ENCODE measurements around the gene CPNE1. TPM values are rescaled to one million over a fixed set of nuclear protein-coding genes. Genes with fewer than 3 reads are reported as not detected.
"Not testable (repeated sequence)": the region's sequence is repeated elsewhere in the genome, so short reads cannot be mapped to it uniquely, and the experiment has no call there.

Gene CPNE1
- polyA plus RNA-seq, 4 donors: 156 to 222 (median 190) TPM

DNA sequence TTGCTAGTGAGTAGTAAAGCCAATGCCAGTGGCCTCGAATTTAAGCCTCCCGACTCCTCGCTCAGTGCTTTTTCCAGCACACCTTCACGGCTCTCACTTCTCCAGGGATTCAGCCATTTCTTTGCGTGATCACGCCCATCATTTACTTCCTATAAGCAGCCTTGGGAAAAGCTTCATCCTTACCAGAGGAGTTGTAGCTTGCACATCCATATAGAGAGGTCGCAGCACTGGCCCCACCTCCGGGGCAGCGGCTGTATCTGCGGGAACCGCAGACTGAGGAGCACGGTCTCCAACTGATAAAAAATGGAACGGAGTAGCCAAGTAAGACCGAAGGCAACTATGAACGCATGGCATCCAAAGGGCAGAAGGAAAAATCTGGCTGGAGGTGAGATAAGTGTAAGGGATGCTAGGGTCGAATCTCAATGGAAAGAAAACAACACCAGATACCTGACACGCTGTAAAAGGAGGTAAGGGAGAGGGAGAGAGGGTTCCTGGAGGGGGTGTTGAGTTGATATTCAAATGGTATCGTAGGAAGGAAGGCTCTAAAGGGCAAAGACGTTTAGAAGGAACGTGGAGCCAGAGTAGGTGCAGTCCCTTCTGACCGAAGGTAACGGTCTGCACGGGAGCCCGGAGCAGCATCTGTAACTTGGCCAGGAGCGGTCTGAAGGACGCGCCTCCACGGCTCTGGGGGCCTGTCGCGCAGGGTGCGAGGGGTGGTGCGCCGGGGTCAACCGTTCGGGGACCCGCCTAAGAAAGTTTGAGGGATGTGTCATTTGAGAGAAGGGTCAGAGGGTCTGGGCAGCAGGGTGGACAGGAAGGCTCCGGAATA is 33.8 kb upstream of the CPNE1 start:
- peak in 1 of 4 donors; percentile 8 for DNase-seq (ENCODE audit: low read depth in 4 of 4, low spot score in 3 of 4)

DNA sequence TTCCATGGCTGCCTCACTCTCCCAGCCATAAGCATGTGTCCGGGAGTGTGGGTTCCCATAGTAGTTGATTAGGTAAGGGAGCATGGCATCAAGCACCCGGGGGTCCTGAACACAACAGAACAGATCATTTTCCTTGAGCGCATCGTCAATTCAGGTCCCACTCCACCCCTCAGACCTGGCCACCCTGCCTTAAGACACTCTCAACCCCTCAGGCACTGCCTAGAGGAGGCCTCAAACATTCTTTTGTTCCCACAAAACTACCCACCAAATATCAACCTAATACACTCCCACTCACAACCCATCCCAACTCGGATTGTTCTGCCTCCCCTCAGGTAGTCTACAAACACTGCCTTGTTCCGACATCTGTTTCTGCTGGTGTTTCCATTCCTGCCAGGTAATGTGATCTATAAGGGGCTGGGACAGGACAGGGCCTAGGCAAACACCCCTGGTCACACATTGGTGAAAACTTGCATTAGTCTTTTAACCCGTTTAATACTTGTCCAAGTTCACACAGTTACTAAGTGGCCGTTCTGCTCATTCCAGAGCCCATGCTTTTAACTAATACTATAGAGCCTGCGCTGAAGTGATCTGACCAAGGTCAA is 33.1 kb upstream of the CPNE1 start:
- DNase-seq (ENCODE audit: low read depth in 4 of 4, low spot score in 3 of 4): no peak

DNA sequence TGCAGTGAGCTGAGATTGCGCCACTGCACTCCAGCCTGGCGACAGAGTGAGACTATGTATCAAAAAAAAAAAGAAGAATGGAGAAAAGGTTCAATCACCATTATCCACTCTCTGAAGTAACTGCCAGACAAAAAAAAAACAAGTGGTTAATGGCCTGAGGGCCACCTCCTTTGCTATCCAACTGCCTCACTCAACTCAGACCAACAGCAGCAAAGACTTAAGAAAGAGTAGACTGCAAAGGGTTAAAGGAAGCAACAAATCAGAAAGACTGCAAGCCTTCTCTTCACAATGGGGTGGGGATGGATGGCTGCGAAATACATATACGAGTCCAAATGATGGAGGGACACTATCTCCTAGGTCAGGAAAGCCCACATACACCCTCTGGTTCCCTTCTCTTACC is 31.3 kb upstream of the CPNE1 start:
- DNase-seq (ENCODE audit: low read depth in 4 of 4, low spot score in 3 of 4): no peak

DNA sequence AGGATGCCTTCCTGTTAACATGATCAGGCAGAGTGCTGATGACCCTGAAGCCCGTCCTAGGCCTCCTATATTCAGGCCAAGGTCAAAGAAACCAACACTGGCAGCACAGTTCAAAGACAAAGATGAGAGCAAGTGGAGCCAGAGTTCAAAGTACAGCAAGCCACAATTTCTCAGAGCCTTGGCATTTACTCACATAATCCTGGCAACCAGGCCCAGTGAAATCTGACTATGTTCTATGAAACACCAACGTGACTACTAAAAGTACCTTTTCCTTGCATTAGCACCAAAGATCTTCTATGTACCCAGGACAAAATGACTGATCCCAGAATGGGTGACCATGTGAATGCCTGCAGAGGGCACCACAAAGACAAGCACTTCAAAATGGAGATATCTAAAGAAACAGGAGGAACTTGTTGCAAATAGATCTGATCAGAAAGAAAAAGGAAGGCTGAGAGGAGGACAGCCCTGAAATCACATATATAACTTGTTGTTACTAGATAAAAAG is 30.6 kb upstream of the CPNE1 start:
- DNase-seq (ENCODE audit: low read depth in 4 of 4, low spot score in 3 of 4): no peak

DNA sequence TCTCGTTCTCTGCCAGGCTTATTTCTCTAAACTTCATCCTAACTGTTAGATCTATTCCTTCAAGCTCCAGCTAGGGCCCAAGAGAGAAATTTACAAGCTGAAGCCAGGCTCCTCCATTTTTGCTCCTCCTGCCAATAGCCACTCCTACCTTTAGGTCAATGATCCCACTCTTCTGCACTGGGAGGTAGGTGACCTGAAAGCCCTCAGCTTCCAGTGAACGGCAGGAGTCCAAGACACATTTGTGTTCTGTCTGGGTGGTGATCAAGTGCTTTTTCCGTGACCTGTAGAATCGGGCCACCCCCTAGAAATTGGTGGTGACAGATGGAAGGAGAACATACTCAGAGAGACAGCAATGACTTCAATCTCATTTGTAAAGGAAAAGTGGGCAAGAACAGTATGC is 25.6 kb upstream of the CPNE1 start:
- DNase-seq (ENCODE audit: low read depth in 4 of 4, low spot score in 3 of 4): no peak

DNA sequence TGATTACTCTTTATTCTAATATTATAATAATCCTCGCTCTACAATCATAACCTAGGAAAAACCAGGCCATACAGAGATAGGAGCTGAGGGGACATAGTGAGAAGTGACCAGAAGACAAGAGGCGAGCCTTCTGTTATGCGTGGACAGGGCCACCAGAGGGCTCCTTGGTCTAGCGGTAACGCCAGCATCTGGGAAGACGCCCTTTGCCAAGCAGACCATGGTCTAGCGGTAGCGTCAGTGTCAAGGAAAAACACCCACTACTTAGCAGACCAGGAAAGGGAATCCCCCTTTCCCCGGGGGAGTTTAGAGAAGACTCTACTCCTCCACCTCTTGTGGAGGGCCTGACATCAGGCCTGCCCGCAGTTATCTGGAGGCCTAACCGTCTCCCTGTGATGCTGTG is 22.2 kb upstream of the CPNE1 start:
- DNase-seq (ENCODE audit: low read depth in 4 of 4, low spot score in 3 of 4): not testable (repeated sequence)

DNA sequence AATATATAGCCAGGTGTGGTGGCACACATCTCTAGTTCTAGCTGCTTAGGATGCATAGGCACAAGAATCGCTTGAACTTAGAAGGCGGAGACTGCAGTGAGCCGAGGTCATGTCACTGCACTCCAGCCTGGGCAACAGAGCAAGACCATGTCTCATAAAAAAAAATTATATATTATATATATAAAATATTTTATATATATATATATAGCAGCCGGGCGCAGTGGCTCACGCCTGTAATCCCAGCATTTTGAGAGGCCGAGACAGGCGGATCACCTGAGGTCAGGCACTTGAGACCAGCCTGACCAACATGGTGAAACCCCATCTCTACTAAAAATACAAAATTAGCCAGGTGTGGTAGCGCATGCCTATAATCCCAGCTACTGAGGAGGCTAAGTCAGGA is 20.7 kb upstream of the CPNE1 start:
- not testable (repeated sequence) for DNase-seq (ENCODE audit: low read depth in 4 of 4, low spot score in 3 of 4)

DNA sequence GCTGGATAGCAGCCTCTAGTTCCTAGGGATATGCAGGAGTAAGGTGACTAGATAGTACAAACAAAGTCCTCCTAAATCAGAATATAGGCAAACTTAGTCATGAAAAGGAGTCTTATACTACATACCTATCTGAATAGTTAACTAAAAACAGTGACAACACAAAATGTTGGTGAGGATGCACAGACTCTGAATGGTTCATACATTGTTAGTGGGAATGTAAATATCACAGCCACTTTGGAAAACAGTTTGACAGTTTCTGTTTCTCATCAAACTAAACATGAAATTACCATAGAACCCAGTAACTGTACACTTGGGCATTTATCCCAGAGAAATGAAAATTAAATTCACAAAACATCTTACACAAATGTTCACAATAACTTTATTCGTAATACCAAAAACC is 17.3 kb upstream of the CPNE1 start:
- no peak for DNase-seq (ENCODE audit: low read depth in 4 of 4, low spot score in 3 of 4)

DNA sequence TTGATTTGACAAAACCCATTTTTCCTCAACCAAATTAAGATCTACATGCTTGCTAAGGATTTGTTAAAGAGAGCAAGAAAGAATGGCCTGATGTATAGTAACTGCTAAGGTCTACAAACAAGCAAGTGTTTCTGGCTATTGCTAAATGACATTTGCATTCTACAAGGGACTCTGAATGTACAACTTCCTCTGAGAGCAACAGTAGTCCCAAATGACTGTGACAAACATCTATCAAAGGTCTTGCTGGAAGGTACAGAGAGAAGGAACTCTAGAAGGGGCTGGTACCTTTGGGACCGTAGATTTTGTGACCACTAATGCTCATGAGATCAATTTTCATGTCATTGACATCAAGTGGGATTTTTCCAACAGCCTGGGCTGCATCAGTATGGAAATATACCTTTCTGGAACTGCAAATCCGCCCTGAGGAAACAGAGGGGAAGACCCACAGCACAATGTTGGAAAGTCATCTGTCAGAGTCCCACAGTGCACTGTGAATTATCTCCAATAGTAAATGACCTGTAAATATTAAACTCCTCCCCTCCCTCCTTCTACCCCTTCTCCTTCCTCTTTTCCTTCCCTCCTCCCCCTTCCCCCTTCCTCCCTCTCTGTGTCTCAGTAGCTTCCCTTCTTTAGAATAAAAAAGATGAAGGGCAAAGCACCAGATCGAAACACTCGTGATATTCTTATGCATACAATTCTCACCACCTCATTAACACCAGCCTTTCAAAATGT is 15.9 kb upstream of the CPNE1 start:
- no peak for DNase-seq (ENCODE audit: low read depth in 4 of 4, low spot score in 3 of 4)

DNA sequence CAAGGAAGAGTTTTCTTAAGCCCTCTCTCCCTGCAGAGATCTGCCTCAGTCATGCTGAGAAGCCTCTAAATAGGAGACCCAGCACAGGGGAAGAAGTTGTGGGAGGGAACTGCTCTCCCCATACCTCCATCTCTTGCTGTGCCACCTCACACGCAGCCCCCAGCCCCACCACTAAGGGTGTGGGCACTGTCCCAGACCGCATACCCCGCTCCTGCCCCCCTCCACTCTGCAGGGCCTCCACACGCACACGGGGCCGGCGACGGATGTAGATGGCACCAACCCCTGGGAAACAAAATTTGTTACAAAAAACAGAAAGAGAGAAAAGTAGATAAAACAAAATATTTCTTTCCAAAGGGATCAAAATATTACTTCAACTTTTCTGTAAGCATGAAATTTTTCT is 10.2 kb upstream of the CPNE1 start:
- no peak for DNase-seq (ENCODE audit: low read depth in 4 of 4, low spot score in 3 of 4)

DNA sequence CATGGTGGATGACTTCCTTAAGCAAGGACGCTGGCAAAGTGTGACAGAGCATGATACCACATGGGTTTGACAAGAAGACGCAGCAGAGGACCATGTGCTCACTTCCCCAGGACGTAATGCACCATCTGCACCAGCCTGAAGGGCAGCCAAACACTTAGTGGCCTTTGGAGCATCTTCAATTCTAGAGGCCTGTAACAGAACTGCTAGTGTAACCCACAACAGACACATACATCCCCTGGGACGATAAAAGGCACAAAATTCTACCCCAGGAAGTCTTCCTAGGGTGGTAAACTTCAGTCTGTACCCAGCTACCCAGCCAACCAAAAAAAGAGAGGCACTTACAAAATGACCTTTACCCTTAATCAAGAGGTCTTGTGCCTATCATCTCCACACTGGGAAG is 9.2 kb upstream of the CPNE1 start:
- no peak for DNase-seq (ENCODE audit: low read depth in 4 of 4, low spot score in 3 of 4)

DNA sequence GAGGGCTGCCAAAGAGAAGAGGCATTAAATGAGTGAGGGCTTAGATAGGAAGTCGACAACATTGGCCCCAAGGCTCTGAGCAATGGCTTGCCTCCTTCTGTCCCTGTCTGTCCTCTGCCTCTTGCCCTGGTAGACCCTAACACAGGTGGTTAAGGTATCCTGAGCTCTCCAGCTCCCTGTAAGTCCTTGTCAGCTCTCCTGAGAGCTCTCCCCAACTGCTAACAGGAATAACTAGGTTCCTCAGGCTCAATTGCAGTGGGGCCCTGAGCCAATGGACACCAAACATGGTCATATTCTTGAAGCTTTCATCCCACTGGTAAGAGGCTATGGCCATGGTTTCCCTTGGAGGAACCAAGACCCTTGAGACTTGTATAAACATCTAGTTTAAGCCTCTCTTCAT is 5.0 kb upstream of the CPNE1 start:
- no peak for DNase-seq (ENCODE audit: low read depth in 4 of 4, low spot score in 3 of 4)

DNA sequence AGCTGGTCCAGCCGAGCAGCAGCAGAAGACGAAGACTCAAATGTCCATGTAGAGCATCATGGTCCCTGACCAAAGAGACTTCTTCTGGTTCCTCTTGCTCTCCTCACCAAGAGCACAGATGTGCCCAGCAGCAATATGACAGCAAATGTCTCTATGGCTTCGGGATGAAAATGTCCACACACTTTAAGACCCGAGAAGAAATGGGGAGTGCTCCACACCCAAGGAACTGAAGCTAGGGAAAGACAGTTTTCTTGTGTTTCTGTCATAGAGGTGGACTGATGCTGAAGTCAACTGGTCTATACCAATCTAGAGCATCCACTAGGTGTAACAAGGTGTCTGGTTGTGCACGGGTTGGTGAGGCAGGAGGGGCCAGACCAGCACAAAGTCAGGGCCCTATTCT is 4.5 kb upstream of the CPNE1 start:
- no peak for DNase-seq (ENCODE audit: low read depth in 4 of 4, low spot score in 3 of 4)

DNA sequence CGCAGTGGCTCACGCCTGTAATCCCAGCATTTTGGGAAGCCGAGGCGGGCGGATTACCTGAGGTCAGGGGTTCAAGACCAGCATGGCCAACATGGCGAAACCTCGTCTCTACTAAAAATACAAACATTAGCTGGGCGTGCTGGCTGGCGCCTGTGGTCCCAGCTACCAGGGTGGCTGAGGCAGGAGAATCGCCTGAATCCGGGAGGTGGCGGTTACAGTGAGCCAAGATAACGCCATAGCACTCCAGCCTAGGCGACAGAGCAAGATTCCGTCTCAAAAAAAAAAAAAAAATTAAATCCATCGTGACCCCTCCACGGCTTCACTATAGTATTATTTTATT is 1.2 kb upstream of the CPNE1 start:
- DNase-seq (ENCODE audit: low read depth in 4 of 4, low spot score in 3 of 4): no peak

DNA sequence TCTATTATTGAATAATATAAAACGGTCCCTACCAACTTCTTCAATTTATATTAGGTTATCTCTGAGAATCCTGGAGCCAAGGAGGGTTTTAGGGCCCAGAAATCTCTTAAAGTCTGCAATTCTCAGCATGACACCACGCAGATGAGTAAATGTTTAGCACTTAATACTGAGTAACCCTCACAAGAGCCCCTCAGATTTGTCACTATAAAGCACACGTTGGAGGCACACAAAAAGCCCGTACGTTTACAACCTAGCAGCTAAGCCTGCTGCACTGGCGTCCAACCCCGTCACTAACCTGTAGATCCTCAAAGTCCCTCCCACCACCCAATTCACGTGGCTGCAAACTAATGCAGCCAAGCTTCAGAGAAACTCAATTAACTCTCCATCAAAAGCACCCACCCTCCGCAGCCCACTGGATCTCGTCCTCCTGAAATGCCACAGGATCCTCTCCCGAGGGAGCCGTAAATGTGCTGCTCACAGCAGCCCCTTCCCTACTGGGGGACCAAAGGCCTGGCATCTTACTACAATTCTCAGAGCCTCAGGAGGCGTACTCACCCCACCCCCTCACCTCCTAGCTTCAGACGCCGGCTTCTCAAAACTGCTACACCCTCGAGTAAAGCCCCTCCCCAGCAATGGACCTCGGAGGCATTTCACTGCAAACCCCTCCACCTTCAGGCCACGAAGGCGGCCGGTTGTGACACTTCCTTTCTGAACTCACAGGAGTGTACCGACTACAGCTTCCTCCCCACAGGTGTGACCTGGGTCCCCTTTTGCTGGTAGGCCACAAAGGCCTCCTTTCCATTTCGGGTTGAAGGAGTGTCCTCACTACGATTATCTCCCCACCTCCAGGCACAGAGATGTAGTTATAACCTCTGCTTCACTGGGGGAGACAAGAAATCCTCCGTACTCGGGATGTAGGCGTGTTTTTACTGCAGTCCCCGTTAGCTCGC is 909 bp downstream of the CPNE1 start:
- peak; percentile 35 to 58 (median 38) for DNase-seq (ENCODE audit: low read depth in 4 of 4, low spot score in 3 of 4)

DNA sequence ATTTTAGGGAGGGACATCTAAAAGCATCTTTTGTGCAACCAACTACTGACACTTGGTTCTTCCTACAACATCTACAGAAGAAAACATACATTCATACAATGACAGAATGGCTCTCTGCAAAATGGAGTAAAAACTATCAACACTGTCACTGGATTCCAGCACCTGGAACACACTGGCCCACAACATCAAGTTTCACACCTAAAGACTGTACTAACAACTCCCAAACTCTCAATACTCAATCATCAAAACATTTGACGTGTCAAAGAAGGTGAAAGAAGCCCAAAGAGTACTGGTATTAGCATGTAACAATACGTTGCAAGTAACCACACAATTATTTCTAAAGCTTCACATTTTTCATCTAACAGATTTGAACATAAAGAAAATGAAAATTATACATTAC is 2.1 kb downstream of the CPNE1 start:
- no peak for DNase-seq (ENCODE audit: low read depth in 4 of 4, low spot score in 3 of 4)

DNA sequence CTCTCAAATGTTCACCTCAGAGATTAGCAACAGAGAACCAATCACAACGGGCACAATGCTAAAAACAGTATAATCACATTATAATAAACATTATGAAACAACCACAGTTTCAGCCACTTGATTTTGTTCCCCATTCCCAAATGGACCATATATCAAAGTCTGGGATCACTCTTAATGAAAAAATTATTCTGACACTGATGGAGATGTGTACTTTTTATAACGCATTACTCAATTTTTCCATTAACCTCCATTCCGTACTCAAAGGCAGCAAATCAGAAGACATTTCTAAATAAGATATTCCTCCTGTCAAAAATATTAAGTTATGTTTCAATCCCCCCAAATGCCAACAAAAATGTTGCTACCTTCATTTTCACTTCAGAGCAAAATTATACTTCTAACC is 2.8 kb downstream of the CPNE1 start:
- no peak for DNase-seq (ENCODE audit: low read depth in 4 of 4, low spot score in 3 of 4)

DNA sequence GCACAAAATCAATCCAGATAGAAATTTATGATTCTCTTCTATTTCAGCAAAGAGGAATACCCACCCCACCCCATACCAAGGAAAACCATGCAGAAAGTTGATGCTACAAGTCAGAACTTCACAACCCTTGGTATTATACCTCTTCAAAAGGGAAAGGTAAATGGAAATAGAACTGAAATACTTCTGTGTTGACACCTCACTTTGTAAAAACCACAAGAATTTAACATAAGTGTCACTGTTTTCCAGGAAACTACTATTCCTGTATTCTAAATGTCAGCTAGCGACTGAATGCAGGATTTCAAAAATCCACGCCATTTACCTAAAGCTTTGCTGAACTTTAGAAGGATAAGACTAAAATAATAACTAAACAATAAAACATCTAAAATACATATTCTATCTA is 3.6 kb downstream of the CPNE1 start:
- DNase-seq (ENCODE audit: low read depth in 4 of 4, low spot score in 3 of 4): no peak

DNA sequence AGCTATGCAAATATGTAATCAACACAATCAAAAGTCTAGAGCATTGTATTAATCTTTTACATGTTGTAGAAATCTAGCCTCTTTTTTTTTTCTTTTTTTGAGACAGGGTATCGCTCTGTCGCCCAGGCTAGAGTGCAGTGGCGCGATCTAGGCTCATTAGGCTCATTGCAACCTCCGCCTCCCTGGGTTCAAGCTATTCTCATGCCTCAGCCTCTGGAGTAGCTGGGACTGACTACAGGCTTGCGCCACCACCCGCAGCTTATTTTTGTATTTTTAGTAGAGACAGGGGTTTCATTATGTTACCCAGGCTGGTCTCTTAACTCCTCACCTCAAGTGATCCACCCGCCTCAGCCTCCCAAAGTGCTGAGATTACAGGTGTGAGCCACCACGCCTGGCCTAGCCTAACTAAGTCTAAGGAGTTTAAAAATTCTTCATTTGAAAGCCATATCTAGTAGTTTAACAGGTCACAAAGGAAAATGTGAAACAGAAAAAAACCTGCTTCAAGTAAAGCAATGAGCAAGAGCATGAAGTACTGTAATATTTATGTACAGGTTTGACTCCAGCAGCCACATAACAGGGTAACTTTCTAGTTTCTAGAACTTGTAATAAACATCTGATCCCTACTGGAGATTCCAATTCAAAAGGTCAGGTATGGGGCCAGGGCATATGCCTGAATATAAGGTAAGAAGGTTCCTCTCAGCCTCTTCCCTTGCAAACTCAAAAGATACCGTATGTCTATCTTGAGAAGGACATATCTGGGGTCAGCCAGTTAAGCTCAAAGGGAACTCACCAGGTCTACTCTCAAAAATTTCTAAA is 4.4 kb downstream of the CPNE1 start:
- no peak for DNase-seq (ENCODE audit: low read depth in 4 of 4, low spot score in 3 of 4)

DNA sequence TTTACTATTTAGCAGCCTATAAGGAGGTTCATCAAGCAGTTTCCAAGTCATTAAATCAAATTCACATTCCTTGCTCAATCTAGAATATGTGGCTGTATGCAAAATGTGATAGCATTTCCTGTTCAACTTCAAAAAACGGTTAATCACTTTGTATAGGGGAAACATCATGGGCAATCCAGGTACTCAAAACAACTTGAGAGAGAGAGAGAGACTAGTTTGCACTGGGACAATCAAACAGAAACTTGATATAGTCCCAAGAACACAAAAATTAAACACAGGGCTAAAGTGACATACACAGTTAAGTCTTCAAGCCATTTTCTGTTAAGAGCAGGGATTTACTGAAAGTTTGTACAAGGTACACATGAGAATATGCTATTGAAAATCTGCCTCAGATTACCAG is 7.4 kb downstream of the CPNE1 start:
- no peak for DNase-seq (ENCODE audit: low read depth in 4 of 4, low spot score in 3 of 4)

Measured in left renal pelvis (tissue), 4 donors.